GM12801 (cell line): ENCODE measurements around the gene ASXL3.

Source experiments
- CTCF ChIP-seq: IDR thresholded peaks from one replicate; pipeline ENCODE4 v1.5.1; 2011; ENCODE audit warnings: control low read depth; ENCODE audit not compliant: insufficient read length; ENCODE audit errors: extremely low read depth

ASXL3 gene

GRCh38 chr18:33577685-33578517 lies at the start of gene ASXL3:
Gene ASXL3, plus strand, starts transcription at chr18:33578219. Its CDS starts 413 bp downstream, at chr18:33578632.
- no peak for TF ChIP-seq CTCF

- TF ChIP-seq CTCF, result no peak
Observed at GRCh38 chr18:33532978-33533377, 45.0 kb upstream of the ASXL3 start.

- no peak for TF ChIP-seq CTCF
Observed at GRCh38 chr18:33536904-33537303, 41.1 kb upstream of the ASXL3 start.

- no peak for TF ChIP-seq CTCF
Observed at GRCh38 chr18:33538418-33539042, 39.5 kb upstream of the ASXL3 start.

- TF ChIP-seq CTCF, result no peak
Observed at GRCh38 chr18:33540392-33540791, 37.6 kb upstream of the ASXL3 start.

GRCh38 chr18:33541316-33541715 lies 36.7 kb upstream of the ASXL3 start:
- TF ChIP-seq CTCF, result no peak

- no peak for TF ChIP-seq CTCF
Observed at GRCh38 chr18:33556846-33557245, 21.2 kb upstream of the ASXL3 start.
